OCI-LY3 (cell line): ENCODE results near the gene ANKRD34A.

ENCODE experiments used
- H2AFZ ChIP-seq: fragments of 200-600, 300-600 bp; shearing (Covaris generic); 2 replicates; pipeline ENCODE4 v1.6.0; 2014; ENCODE audit warnings: antibody characterized with exemption, low read depth, low read length
- H3K27ac ChIP-seq: fragments of 200-600, 300-600 bp; sonication (generic); 2 replicates; pipeline ENCODE4 v1.5.1; 2014; ENCODE audit warnings: mild to moderate bottlenecking, low read length, moderate library complexity, mixed read lengths
- H3K27me3 ChIP-seq: fragments of 200-600, 300-600 bp; sonication (generic); 2 replicates; pipeline ENCODE4 v1.6.1; 2014; ENCODE audit warnings: low read depth, low read length, mixed read lengths
- H3K36me3 ChIP-seq: fragments of 200-600, 300-600 bp; sonication (generic); replicated peaks from 2 replicates; pipeline ENCODE3; 2014; ENCODE audit warnings: low read depth, low read length, mixed read lengths
- H3K4me1 ChIP-seq: fragments of 300-600, 200-600 bp; sonication (generic); 2 replicates; pipeline ENCODE4 v1.6.1; 2014; ENCODE audit warnings: low read length, mixed read lengths
- H3K4me2 ChIP-seq: fragments of 200-600, 300-600 bp; sonication (generic); 2 replicates; pipeline ENCODE4 v1.6.1; 2014; ENCODE audit warnings: low read length, mixed read lengths
- H3K4me3 ChIP-seq: fragments of 300-600, 200-600 bp; sonication (generic); 2 replicates; pipeline ENCODE4 v1.5.1; 2014; ENCODE audit warnings: antibody characterized with exemption, mild to moderate bottlenecking, low read length, moderate library complexity
- H3K79me2 ChIP-seq: fragments of 300-600, 200-600 bp; shearing (Covaris generic); 2 replicates; pipeline ENCODE4 v1.6.1; 2014; ENCODE audit warnings: mild to moderate bottlenecking, low read length, mixed read lengths
- H3K9ac ChIP-seq: fragments of 300-600, 200-600 bp; shearing (Covaris generic); 2 replicates; pipeline ENCODE4 v1.6.0; 2014; ENCODE audit warnings: mild to moderate bottlenecking, low read length, moderate library complexity
- H3K9me3 ChIP-seq: fragments of 200-600, 300-600 bp; shearing (Covaris generic); 2 replicates; pipeline ENCODE4 v1.6.1; 2014; ENCODE audit warnings: low read length, mixed read lengths; ENCODE audit not compliant: insufficient read depth
- H4K20me1 ChIP-seq: fragments of 200-600, 300-600 bp; sonication (generic); 2 replicates; pipeline ENCODE4 v1.6.1; 2016; ENCODE audit warnings: low read length, mixed read lengths; ENCODE audit not compliant: insufficient read depth
- EZH2phosphoT487 ChIP-seq: fragments of 200-600 bp; shearing (Covaris generic); IDR thresholded peaks from 2 replicates; pipeline ENCODE4 v1.6.1; 2018; ENCODE audit warnings: antibody characterized with exemption, mixed run types, low read depth
- TF ChIP-seq, protein P1 (sequence below): fragments of 200-600, 300-600 bp; sonication (generic); IDR thresholded peaks from 2 replicates; pipeline ENCODE4 v1.5.1; 2014; ENCODE audit warnings: antibody characterized with exemption, low read length, low read depth

Gene ANKRD34A

DNA sequence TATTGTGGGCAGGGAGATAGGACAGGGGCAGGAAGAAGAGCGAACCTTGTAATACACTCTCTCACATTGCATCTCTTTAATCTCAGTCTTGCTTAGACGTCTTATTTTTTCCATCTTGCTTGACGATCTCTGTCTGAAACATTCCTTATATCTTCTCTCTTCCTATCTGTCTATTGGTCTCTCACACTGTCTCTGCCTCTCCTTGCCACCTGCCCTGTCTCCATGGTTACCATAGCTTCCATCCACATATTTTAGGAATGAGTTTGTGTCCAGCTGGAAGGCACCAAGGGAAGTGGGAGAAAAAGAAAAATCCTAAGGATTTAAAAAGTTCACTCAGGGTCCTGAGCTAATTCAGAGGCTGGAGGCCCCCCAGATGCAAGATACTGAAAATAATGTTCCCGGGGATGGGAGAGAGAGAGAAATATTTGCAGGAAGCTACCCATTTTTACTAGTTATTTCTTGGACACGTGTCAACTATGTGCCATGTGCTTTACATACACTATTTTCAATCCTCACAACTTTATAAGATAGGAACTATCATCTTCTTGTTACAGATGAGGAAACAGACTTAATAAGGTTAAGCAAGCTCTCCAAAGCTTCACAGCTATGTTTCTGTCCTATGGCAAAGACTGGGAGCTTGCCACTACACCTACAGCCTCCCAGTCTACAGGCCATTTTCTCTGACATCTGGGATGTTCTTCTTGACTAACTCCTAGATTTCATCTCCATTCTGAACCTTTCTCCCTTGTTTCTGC is 933 bp downstream of the ANKRD34A start:
- TF ChIP-seq EZH2phosphoT487, result no peak
- TF ChIP-seq, protein P1, sequence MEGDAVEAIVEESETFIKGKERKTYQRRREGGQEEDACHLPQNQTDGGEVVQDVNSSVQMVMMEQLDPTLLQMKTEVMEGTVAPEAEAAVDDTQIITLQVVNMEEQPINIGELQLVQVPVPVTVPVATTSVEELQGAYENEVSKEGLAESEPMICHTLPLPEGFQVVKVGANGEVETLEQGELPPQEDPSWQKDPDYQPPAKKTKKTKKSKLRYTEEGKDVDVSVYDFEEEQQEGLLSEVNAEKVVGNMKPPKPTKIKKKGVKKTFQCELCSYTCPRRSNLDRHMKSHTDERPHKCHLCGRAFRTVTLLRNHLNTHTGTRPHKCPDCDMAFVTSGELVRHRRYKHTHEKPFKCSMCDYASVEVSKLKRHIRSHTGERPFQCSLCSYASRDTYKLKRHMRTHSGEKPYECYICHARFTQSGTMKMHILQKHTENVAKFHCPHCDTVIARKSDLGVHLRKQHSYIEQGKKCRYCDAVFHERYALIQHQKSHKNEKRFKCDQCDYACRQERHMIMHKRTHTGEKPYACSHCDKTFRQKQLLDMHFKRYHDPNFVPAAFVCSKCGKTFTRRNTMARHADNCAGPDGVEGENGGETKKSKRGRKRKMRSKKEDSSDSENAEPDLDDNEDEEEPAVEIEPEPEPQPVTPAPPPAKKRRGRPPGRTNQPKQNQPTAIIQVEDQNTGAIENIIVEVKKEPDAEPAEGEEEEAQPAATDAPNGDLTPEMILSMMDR, result no peak
- peaks cover 6% of the 10 kb centered on the region; the same call in 1 of the 2 replicates for H3K9me3 ChIP-seq
- 0 out of 2 replicates have a peak overlapping the region, but pooled peaks have one; percentile 17 for H2AFZ ChIP-seq
- no peaks in the 10 kb centered on the region for H3K79me2 ChIP-seq
- peaks cover 33% of the 10 kb centered on the region for H3K4me1 ChIP-seq
- H3K36me3 ChIP-seq, result peaks cover 7% of the 10 kb centered on the region
- H3K27me3 ChIP-seq, result peaks cover 18% of the 10 kb centered on the region
- H3K27ac ChIP-seq, result no peak overlapping the region
- peak overlapping the region; percentile 81 for H3K4me3 ChIP-seq
- H3K4me2 ChIP-seq, result peak overlapping the region; percentile 98
- no peaks in the 10 kb centered on the region for H4K20me1 ChIP-seq
- peak overlapping the region; percentile 73 for H3K9ac ChIP-seq

DNA sequence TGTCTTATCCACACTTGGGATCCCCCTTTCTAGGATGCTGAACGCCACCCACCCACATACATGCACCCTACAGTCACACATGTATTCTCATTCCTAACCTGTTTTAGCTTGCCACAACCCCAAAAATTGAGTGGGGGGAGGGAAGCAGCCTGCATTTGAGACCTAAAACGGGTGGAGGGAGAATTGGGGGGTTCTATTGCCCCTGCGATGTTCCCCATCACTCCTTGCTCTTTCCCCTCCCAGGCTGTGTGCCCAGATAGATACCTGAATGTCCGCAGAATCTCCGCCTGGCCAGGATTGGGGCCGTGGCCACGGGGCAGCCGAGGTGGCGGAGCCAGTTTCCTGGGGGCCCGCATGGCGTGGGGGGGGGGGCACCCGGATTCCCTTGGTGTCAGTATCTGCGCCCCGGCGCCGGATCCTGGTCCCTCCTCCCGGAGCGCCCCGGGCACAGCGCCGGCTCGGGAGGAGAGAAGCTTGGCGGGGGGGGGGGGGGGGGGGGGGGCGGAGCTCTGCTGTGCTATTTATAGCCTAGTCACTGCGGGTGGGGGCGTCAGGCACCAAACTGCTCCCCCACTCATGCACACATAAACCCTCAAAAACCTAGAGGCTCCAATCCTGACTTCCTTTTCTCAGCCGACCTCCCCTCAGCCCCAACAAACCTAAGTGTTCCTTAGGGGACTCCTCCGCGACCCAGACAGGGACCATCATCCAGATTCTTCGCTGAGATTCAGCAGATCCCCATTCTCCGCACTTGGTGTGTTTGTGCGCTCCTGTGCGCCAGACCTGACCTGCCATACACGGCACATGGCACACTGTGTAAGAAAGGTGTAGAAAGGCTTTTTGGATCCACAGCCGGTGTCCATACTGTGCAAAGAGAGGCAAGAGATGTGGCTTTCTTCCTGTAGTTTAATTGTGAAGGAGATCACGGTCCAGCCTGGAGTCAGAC is 1.9 kb downstream of the ANKRD34A start:
- no peak for TF ChIP-seq EZH2phosphoT487
- TF ChIP-seq, protein P1, result no peak
- peak overlapping the region; percentile 87 for H2AFZ ChIP-seq
- no peaks in the 10 kb centered on the region; the same call in 1 of the 2 replicates for H3K79me2 ChIP-seq
- H3K27me3 ChIP-seq, result peaks cover 18% of the 10 kb centered on the region
- peak overlapping the region; percentile 81 for H3K4me3 ChIP-seq
- H3K27ac ChIP-seq, result no peak overlapping the region
- no peaks in the 10 kb centered on the region; the same call in 1 of the 2 replicates for H3K9me3 ChIP-seq
- H4K20me1 ChIP-seq, result no peaks in the 10 kb centered on the region
- H3K36me3 ChIP-seq, result peaks cover 1% of the 10 kb centered on the region
- H3K4me1 ChIP-seq, result peaks cover 37% of the 10 kb centered on the region
- peak overlapping the region; percentile 73 for H3K9ac ChIP-seq
- peak overlapping the region; percentile 98 for H3K4me2 ChIP-seq

DNA sequence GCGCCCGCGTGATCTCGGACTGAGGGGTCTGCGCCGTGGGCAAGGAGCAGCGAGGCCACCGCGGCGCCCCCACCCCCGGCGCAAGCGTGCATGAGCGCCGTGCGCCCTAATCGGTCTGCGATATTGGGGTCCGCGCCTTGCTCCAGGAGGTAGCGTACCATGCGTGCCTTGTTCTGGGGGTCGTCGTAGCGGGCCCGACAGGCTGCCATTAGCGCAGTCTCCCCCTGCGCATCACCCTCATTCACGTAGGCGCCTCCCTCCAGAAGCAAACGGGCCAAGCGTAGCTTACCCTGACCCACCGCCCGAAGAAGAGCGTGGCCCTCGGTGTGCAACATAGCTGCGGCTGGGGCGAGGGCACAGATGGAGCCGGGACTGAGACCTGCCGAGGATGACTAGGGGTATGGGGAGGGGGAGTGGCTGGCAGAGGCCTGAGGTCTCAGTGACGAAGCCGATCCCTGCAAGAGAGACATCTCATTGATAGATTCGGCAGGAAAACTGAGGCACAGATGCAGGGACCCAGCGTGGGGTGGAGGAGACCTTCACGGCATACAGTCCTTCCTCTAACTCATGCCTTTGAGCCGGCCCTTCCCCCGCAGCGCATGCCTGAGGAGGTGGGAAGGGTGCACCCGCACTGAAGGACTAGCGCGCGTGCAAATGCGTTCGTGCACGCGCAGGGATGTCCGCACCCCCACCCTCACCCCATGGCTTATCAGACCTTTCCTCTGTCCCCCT is 2.8 kb downstream of the ANKRD34A start:
- peaks cover 42% of the 10 kb centered on the region for H3K4me1 ChIP-seq
- peak overlapping the region; percentile 98 for H3K4me2 ChIP-seq
- peaks cover 6% of the 10 kb centered on the region for H3K79me2 ChIP-seq
- H3K4me3 ChIP-seq, result peak overlapping the region; percentile 81
- TF ChIP-seq EZH2phosphoT487, result no peak
- TF ChIP-seq, protein P1, result no peak
- no peaks in the 10 kb centered on the region for H3K36me3 ChIP-seq
- no peaks in the 10 kb centered on the region for H4K20me1 ChIP-seq
- H3K9me3 ChIP-seq, result no peaks in the 10 kb centered on the region
- H3K27ac ChIP-seq, result no peak overlapping the region
- peaks cover 18% of the 10 kb centered on the region for H3K27me3 ChIP-seq
- peak overlapping the region; percentile 87 for H2AFZ ChIP-seq
- H3K9ac ChIP-seq, result peak overlapping the region; percentile 73
